ENCODE data around the gene BTBD2.

- no peak for TF ChIP-seq TARDBP (IDR thresholded peaks at IDR 0.05)
- no peak for TF ChIP-seq SP1 (IDR thresholded peaks at IDR 0.05)
- TF ChIP-seq FOXM1 (IDR thresholded peaks at IDR 0.05; ENCODE audit: borderline replicate concordance), result no peak
- TF ChIP-seq, protein P1, sequence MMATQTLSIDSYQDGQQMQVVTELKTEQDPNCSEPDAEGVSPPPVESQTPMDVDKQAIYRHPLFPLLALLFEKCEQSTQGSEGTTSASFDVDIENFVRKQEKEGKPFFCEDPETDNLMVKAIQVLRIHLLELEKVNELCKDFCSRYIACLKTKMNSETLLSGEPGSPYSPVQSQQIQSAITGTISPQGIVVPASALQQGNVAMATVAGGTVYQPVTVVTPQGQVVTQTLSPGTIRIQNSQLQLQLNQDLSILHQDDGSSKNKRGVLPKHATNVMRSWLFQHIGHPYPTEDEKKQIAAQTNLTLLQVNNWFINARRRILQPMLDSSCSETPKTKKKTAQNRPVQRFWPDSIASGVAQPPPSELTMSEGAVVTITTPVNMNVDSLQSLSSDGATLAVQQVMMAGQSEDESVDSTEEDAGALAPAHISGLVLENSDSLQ (IDR thresholded peaks at IDR 0.05), result no peak
- TF ChIP-seq CTBP1 (IDR thresholded peaks at IDR 0.05; ENCODE audit: borderline replicate concordance), result no peak
- no peak for TF ChIP-seq ZNF384 (IDR thresholded peaks at IDR 0.05)
- no peak for TF ChIP-seq NFRKB (IDR thresholded peaks at IDR 0.05)
- TF ChIP-seq LEF1 (IDR thresholded peaks at IDR 0.05; ENCODE audit: borderline replicate concordance), result no peak
Observed at GRCh38 chr19:1986357-1987162, 29.0 kb downstream of the BTBD2 start.

Data from HEK293T (cell line).